Stimulated activated CD8-positive, alpha-beta memory T cell treated with anti-CD3 and anti-CD28 coated beads, Interleukin-2, amount 100 ng/mL, for 48 hours (primary cell): ENCODE results near the gene PYDC1.
"Not testable (repeated sequence)": the region's sequence is repeated elsewhere in the genome, so short reads cannot be mapped to it uniquely, and the experiment has no call there.

Experiments
- DNase-seq, 2 donors: peaks; one replicate each; pipeline ENCODE4 v3.0.0-alpha.2; 2020; ENCODE audit warnings: low read depth in 2 of 2

Gene PYDC1

GRCh38 chr16:31221357-31222160, 4.6 kb upstream of the PYDC1 start:
- DNase-seq, result no peak

- no peak for DNase-seq
These were observed 2.3 kb upstream of the PYDC1 start for GRCh38 chr16:31219154-31219741.

DNA sequence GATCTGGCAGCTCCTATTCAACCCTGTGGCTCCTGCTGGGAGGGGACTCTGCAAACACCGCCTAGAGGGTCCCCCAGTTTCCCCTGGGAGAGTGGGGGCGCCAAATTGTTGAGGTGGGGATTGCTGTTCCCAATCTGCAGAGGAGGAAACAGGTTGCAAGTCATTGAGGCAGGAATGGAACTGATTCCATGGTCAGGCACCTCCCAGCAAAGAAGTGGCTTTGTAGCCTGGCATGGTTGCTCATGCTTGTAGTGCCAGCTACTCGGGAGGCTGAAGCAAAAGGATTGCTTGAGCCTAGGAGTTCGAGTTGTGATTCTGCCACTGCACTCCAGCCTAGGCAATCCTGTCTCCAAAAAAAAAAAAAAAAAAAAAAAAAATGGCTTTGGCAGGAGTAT, 198 bp upstream of the PYDC1 start:
- no peak for DNase-seq

- DNase-seq, result no peak
These were observed 1.4 kb downstream of the PYDC1 start for GRCh38 chr16:31215287-31216162.

GRCh38 chr16:31214708-31215286, 2.1 kb downstream of the PYDC1 start:
- no peak for DNase-seq

- DNase-seq, result no peak
These were observed 2.8 kb downstream of the PYDC1 start, which contains the start of gene TRIM72 for GRCh38 chr16:31213877-31214707. TRIM72 (plus strand) TSS chr16:31214119; CDS start chr16:31214739, 620 bp downstream.

DNA sequence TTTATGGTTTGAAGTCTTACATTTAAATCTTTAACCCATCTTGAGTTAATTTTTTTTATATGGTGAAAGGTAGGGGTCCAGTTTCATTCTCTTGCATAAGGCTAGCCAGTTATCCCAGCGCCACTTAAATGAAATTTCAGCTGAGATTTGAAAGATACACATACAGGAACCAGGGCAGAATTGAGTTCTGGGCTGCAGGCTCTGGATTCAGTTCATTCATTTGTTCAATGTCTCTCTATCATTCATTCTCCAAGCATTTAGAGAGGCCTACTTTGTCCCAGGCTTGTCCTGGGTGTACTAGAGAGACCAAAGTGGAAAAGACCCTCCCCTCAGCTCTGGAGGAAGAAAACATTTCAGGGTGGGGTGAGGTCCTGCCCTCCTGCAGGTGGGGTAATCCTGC, 3.6 kb downstream of the PYDC1 start:
- no peak for DNase-seq

- DNase-seq, result no peak
These were observed 10.2 kb downstream of the PYDC1 start for GRCh38 chr16:31206776-31207175.

DNA sequence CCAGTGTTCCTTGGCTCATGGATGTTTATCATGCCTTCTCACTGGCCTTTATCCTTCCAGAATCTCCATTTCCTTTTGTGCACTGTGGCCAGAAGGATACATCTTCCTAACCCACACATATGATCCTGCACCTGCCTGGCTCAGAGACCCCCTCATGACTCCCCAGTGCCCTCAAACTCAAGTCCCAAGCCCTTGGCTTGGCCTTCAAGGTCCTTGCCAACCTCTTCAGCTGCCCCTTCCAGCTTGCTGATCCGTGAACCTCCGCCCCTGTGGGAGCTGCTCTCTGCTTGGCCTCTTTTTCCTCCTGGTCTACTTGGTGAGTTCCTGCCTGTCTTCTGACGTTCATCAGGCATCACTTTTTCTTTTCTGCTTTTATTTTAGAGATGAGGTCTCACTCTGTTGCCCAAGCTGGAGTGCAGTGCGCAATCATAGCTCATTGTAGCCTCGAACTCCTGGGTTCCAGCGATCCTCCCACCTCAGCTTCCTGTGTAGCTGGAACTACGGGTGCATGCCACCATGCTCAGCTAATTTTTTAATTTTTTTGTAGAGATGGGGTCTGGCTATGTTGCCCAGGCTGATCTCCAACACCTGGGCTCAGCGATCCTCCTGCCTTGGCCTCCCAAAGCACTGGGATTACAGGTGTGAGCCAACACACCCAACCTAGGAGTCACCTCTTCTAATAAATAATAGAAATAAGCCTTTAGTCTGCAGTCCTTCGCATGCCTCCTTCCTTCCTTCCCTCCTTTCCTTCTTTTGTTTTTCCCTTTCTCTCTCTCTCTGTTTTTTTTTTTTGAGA, 11.9 kb downstream of the PYDC1 start:
- no peak for DNase-seq

GRCh38 chr16:31202414-31203375, 14.2 kb downstream of the PYDC1 start, which contains the start of gene PYCARD:
PYCARD (minus strand) TSS chr16:31202760; CDS start chr16:31202690, 70 bp downstream.
- no peak for DNase-seq

DNA sequence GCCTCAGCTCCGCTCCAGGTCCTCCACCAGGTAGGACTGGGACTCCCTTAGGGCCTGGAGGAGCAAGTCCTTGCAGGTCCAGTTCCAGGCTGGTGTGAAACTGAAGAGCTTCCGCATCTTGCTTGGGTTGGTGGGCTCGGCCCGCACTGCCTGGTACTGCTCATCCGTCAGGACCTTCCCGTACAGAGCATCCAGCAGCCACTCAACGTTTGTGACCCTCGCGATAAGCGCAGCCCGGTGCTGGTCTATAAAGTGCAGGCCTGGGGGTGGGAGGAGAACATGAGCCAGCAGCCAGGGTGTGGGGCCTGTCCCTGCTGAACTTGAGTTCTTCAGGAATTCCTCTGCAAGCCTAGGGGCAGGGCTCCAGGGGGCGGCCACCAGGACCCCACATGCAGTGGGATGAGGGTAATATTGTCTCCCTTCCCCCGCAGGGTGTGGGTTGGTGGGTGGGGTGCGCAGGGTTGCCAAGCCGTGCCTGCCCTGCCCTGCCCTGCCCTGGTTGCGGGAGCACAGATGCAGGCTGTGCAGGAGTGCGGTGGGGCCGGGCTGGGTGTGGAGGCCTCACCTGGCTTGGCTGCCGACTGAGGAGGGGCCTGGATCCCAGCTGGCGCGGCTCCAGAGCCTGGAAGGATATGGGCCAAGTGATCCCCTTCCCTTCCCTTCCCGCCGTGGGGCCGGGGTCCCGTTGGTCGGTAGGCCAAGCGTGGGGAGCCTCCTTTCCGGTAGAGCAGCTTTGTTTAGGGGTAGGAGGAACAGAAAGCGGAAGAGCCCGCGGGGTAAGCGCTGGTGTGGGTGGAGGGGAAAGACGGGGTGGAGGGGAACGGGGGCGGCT, 15.1 kb downstream of the PYDC1 start:
- no peak for DNase-seq

GRCh38 chr16:31200821-31201568, 15.9 kb downstream of the PYDC1 start:
- DNase-seq, result no peak

DNA sequence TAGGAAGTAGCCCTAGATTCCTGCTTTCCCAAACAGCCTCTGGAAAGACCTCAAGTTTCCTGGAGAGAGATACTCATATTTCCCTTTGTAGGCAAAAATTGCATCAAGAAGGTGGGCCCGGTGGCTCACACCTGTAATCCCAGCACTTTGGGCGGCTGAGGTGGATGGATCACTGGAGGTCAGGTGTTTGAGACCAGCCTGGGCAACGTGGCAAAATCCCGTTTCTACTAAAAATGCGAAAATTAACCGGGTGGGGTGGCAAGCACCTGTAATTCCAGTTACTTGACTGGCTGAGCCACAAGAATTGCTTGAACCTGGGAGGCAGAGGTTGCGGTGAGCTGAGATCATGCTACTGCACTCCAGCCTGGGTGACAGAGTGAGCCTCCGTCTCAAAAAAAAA, 16.8 kb downstream of the PYDC1 start:
- not testable (repeated sequence) for DNase-seq

- no peak for DNase-seq
These were observed 17.4 kb downstream of the PYDC1 start for GRCh38 chr16:31199430-31200041.

DNA sequence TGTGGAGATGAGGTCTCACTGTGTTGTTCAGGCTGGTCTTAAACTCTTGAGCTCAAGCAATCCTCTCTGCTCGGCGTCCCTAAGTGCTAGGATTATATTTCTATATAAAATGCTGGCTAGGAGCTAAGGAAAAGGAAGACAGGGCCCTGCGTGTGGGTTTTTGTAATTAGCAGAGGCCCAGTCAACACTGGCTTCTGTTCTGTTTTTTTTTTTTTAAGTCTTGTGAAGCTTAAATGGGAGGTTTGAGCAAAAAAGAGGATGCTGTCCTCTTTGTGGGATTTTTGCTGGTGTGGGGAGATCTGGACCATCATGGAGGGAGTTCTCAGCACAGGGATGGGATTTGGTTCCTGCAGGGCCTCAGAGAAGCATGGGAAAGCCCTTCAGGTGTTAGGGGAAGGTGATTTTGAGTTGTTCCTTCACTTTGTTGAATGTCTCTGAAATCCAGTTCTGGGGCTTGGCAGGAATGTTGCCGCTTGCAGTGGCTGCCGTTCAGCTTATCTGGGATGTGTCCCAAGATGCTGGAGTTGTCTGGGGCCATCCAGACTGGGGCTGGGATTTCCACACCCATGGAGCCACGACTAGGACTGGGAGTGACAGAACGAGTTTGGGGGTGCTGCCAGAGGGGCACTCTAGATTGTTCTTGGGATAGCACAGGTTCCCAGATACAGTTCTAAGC, 18.6 kb downstream of the PYDC1 start:
- DNase-seq, result no peak

GRCh38 chr16:31196324-31197088, 20.4 kb downstream of the PYDC1 start:
- DNase-seq, result no peak
